GM23338 (cell line): Measurements from ENCODE around the gene DAB2. TPM values are rescaled to one million over a fixed set of nuclear protein-coding genes. Genes with fewer than 3 reads are reported as not detected.

ENCODE experiments used
- ATAC-seq: fragments of 200-7000 bp; cut with Tn5 transposase; 3 replicates; pipeline ENCODE4 v1.9.1; 2020
- DNase-seq: peaks from one replicate; pipeline ENCODE4 v3.0.0-alpha.2; 2015; ENCODE audit warnings: low spot score
- H2AFZ ChIP-seq: fragments of 200-600 bp; sonication (generic); 2 replicates; pipeline ENCODE4 v1.8.0; 2016; ENCODE audit warnings: antibody characterized with exemption, mild to moderate bottlenecking, moderate library complexity
- H3F3A ChIP-seq: fragments of 200-600 bp; sonication (generic); replicated peaks from 2 replicates; pipeline ENCODE4 v1.8.0; 2017; ENCODE audit warnings: antibody characterized with exemption, mixed run types, low read depth
- H3K27ac ChIP-seq: fragments of 200-600 bp; sonication (generic); 2 replicates; pipeline ENCODE4 v1.6.1; 2016; ENCODE audit warnings: low read depth
- H3K27me3 ChIP-seq: fragments of 200-600 bp; sonication (generic); 2 replicates; pipeline ENCODE4 v1.8.0; 2016; ENCODE audit warnings: mild to moderate bottlenecking, mixed run types, moderate library complexity; ENCODE audit not compliant: insufficient read depth
- H3K36me3 ChIP-seq: fragments of 200-600 bp; sonication (generic); 2 replicates; pipeline ENCODE4 v1.8.0; 2016; ENCODE audit warnings: mild to moderate bottlenecking; ENCODE audit not compliant: insufficient read depth
- H3K4me1 ChIP-seq: fragments of 200-600 bp; sonication (generic); 2 replicates; pipeline ENCODE4 v1.8.0; 2016; ENCODE audit warnings: mild to moderate bottlenecking, moderate library complexity; ENCODE audit not compliant: insufficient read depth
- H3K4me2 ChIP-seq: fragments of 200-600 bp; sonication (generic); 2 replicates; pipeline ENCODE4 v1.7.1; 2017; ENCODE audit warnings: mixed run types
- H3K4me3 ChIP-seq: fragments of 200-600 bp; sonication (generic); 2 replicates; pipeline ENCODE4 v1.6.1; 2016; ENCODE audit warnings: mixed run types
- H3K79me2 ChIP-seq: fragments of 200-600 bp; sonication (generic); replicated peaks from 2 replicates; pipeline ENCODE4 v1.8.0; 2017; ENCODE audit warnings: mild to moderate bottlenecking; ENCODE audit not compliant: insufficient read depth
- H3K9me2 ChIP-seq: fragments of 200-600 bp; sonication (generic); 2 replicates; pipeline ENCODE4 v1.8.0; 2017; ENCODE audit not compliant: insufficient read depth
- H4K20me1 ChIP-seq: fragments of 200-600 bp; sonication (generic); replicated peaks from 2 replicates; pipeline ENCODE4 v1.8.0; 2017; ENCODE audit warnings: mild to moderate bottlenecking; ENCODE audit not compliant: insufficient read depth
- H3K27ac Mint-ChIP-seq: 2 replicates; pipeline ENCODE4 v1.8.0; 2020; ENCODE audit warnings: inconsistent platforms, mild to moderate bottlenecking, moderate library complexity, mixed read lengths
- H3K27me3 Mint-ChIP-seq: 3 replicates; pipeline ENCODE4 v1.8.0; 2022; ENCODE audit warnings: low read depth, mild to moderate bottlenecking, moderate library complexity, mixed read lengths, inconsistent platforms; ENCODE audit not compliant: insufficient read depth, poor library complexity
- H3K36me3 Mint-ChIP-seq: 3 replicates; pipeline ENCODE4 v1.8.0; 2021; ENCODE audit warnings: low read depth, mild to moderate bottlenecking, inconsistent platforms, moderate library complexity, mixed read lengths
- H3K4me1 Mint-ChIP-seq: 3 replicates; pipeline ENCODE4 v1.8.0; 2020; ENCODE audit warnings: mild to moderate bottlenecking, inconsistent platforms, mixed read lengths
- H3K4me3 Mint-ChIP-seq: 3 replicates; pipeline ENCODE4 v1.8.0; 2021; ENCODE audit warnings: moderate library complexity, mild to moderate bottlenecking, inconsistent platforms, mixed read lengths
- H3K9me3 Mint-ChIP-seq: 3 replicates; pipeline ENCODE4 v1.8.0; 2020; ENCODE audit warnings: moderate library complexity, mild to moderate bottlenecking, inconsistent platforms, mixed read lengths
- CREB1 ChIP-seq: fragments of 250-450 bp; sonication (Bioruptor Pico); IDR thresholded peaks from 2 replicates; pipeline ENCODE4 v1.5.0; 2020; ENCODE audit warnings: low read depth, mild to moderate bottlenecking, moderate library complexity
- EZH2 ChIP-seq: fragments of 200-600 bp; sonication (generic); IDR thresholded peaks from one replicate; pipeline ENCODE4 v1.8.0; 2017; ENCODE audit warnings: antibody characterized with exemption, mild to moderate bottlenecking, low read depth; ENCODE audit not compliant: unreplicated experiment
- EZH2phosphoT487 ChIP-seq: fragments of 200-600 bp; sonication (generic); IDR thresholded peaks from one replicate; pipeline ENCODE4 v1.8.1; 2018; ENCODE audit warnings: antibody characterized with exemption; ENCODE audit not compliant: unreplicated experiment
- JUNB ChIP-seq: IDR thresholded peaks from one replicate; pipeline ENCODE4 v1.6.1; 2016; ENCODE audit warnings: antibody characterized with exemption; ENCODE audit not compliant: unreplicated experiment
- NANOG ChIP-seq: IDR thresholded peaks from 2 replicates; pipeline ENCODE4 v1.6.1; 2016; ENCODE audit warnings: antibody characterized with exemption, borderline replicate concordance
- POLR2AphosphoS5 ChIP-seq: IDR thresholded peaks from 2 replicates; pipeline ENCODE4 v1.6.1; 2016; ENCODE audit warnings: antibody characterized with exemption, low read depth
- STAT1 ChIP-seq: IDR thresholded peaks from one replicate; pipeline ENCODE4 v1.6.1; 2016; ENCODE audit warnings: antibody characterized with exemption; ENCODE audit not compliant: unreplicated experiment
- ZNF114 ChIP-seq: fragments of 250-450 bp; sonication (Bioruptor Pico); IDR thresholded peaks from 2 replicates; pipeline ENCODE4 v1.5.0; 2020; ENCODE audit warnings: mild to moderate bottlenecking, moderate library complexity
- ZNF331 ChIP-seq: fragments of 250-450 bp; sonication (Bioruptor Pico); IDR thresholded peaks from 2 replicates; pipeline ENCODE4 v1.5.0; 2020; ENCODE audit warnings: low read depth, mild to moderate bottlenecking, moderate library complexity
- polyA plus RNA-seq: library from polyadenylated mRNA; unstranded; fragments of >200 nt; fragmentation: Nextera tagmentation; extraction: Ambion mirVana; gene quantifications from 2 replicates; pipeline ENCODE4 v1.2.1, GENCODE V29; 2016
- total RNA-seq: library from RNA; depleted of rRNA; stranded (reverse); fragments of >200 nt; shearing (Covaris generic); gene quantifications from 2 replicates; pipeline ENCODE4 v1.2.3, GENCODE V29; 2014
- TF ChIP-seq, protein P1 (sequence below): IDR thresholded peaks from 2 replicates; pipeline ENCODE4 v1.6.1; 2016; ENCODE audit warnings: antibody characterized with exemption
- TF ChIP-seq, protein P2 (sequence below): IDR thresholded peaks from one replicate; pipeline ENCODE4 v1.6.1; 2018; ENCODE audit warnings: antibody characterized with exemption; ENCODE audit not compliant: unreplicated experiment
- TF ChIP-seq, protein P3 (sequence below), 2 experiments: fragments of 200-600 bp in 1 of 2; sonication (generic) in 1 of 2; conservative IDR thresholded peaks; 2 replicates each; pipeline versions ENCODE4 v1.5.1 to v1.6.1; 2016 to 2017; ENCODE audit warnings: antibody characterized with exemption in 2 of 2, low read depth in 2 of 2, mild to moderate bottlenecking in 2 of 2, moderate library complexity in 1 of 2
- TF ChIP-seq, protein P4 (sequence below): fragments of 250-450 bp; sonication (Bioruptor Pico); IDR thresholded peaks from 2 replicates; pipeline ENCODE4 v1.5.0; 2020; ENCODE audit warnings: mild to moderate bottlenecking, moderate library complexity

DAB2 gene
- total and polyA plus RNA-seq, 2 experiments from 2014 or later: 6.4 to 8.4 TPM

DNA sequence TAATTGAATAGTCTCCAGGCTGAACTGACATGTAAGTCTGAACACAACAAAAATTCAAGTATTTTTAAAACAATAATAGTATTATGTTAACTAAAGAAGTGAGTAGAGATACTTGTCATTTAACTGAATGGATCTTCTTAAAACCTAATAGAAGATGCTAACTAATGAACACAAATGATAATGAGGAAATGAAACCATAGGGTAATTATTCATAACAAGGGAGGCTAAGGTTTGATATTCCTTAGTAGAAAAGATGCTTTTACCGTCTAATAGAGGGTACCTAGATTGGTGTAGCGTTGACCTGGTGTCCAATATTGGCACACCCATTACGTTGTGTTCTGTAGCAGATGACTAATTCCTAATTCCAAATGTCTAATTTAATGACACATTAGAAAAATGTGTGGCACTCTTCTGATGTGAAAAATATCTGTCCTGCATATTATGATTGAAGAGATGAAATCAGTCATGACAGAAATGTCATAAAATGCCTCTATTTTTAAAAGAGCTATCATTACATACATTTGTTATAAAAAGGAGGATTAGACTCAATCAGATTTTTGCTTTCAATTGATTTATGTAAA is 14.9 kb upstream of the DAB2 start:
- Mint-ChIP-seq H3K4me3 (no peak overlapping the region), H3K36me3 (no peaks in the 10 kb centered on the region), H3K27ac (no peak overlapping the region), H3K27me3 (no peaks in the 10 kb centered on the region), H3K9me3 (no peaks in the 10 kb centered on the region), H3K4me1 (no peaks in the 10 kb centered on the region)
- Histone ChIP-seq H3K36me3 (no peaks in the 10 kb centered on the region), H4K20me1 (no peaks in the 10 kb centered on the region), H3K27me3 (no peaks in the 10 kb centered on the region), H3K4me1 (no peaks in the 10 kb centered on the region), H3F3A (no peaks in the 10 kb centered on the region), H2AFZ (no peak overlapping the region), H3K4me3 (no peak overlapping the region), H3K27ac (no peak overlapping the region), H3K79me2 (no peaks in the 10 kb centered on the region), H3K9me2 (no peaks in the 10 kb centered on the region), H3K4me2 (no peak overlapping the region)
- no peak for DNase-seq
- TF ChIP-seq JUNB (no peak), ZNF114 (CRISPR knock-in tag) (no peak), NANOG (no peak), POLR2AphosphoS5 (no peak), EZH2 (no peak), EZH2phosphoT487 (no peak), STAT1 (no peak), ZNF331 (CRISPR knock-in tag) (no peak), CREB1 (CRISPR knock-in tag) (no peak)
- TF ChIP-seq, protein P1, sequence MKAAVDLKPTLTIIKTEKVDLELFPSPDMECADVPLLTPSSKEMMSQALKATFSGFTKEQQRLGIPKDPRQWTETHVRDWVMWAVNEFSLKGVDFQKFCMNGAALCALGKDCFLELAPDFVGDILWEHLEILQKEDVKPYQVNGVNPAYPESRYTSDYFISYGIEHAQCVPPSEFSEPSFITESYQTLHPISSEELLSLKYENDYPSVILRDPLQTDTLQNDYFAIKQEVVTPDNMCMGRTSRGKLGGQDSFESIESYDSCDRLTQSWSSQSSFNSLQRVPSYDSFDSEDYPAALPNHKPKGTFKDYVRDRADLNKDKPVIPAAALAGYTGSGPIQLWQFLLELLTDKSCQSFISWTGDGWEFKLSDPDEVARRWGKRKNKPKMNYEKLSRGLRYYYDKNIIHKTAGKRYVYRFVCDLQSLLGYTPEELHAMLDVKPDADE: no peak
- TF ChIP-seq, protein P2, sequence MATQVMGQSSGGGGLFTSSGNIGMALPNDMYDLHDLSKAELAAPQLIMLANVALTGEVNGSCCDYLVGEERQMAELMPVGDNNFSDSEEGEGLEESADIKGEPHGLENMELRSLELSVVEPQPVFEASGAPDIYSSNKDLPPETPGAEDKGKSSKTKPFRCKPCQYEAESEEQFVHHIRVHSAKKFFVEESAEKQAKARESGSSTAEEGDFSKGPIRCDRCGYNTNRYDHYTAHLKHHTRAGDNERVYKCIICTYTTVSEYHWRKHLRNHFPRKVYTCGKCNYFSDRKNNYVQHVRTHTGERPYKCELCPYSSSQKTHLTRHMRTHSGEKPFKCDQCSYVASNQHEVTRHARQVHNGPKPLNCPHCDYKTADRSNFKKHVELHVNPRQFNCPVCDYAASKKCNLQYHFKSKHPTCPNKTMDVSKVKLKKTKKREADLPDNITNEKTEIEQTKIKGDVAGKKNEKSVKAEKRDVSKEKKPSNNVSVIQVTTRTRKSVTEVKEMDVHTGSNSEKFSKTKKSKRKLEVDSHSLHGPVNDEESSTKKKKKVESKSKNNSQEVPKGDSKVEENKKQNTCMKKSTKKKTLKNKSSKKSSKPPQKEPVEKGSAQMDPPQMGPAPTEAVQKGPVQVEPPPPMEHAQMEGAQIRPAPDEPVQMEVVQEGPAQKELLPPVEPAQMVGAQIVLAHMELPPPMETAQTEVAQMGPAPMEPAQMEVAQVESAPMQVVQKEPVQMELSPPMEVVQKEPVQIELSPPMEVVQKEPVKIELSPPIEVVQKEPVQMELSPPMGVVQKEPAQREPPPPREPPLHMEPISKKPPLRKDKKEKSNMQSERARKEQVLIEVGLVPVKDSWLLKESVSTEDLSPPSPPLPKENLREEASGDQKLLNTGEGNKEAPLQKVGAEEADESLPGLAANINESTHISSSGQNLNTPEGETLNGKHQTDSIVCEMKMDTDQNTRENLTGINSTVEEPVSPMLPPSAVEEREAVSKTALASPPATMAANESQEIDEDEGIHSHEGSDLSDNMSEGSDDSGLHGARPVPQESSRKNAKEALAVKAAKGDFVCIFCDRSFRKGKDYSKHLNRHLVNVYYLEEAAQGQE: no peak
- TF ChIP-seq, protein P3, sequence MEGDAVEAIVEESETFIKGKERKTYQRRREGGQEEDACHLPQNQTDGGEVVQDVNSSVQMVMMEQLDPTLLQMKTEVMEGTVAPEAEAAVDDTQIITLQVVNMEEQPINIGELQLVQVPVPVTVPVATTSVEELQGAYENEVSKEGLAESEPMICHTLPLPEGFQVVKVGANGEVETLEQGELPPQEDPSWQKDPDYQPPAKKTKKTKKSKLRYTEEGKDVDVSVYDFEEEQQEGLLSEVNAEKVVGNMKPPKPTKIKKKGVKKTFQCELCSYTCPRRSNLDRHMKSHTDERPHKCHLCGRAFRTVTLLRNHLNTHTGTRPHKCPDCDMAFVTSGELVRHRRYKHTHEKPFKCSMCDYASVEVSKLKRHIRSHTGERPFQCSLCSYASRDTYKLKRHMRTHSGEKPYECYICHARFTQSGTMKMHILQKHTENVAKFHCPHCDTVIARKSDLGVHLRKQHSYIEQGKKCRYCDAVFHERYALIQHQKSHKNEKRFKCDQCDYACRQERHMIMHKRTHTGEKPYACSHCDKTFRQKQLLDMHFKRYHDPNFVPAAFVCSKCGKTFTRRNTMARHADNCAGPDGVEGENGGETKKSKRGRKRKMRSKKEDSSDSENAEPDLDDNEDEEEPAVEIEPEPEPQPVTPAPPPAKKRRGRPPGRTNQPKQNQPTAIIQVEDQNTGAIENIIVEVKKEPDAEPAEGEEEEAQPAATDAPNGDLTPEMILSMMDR (conservative IDR thresholded peaks at IDR 0.05; ENCODE audit: low read depth in 2 of 2): no peak
- TF ChIP-seq, protein P4, sequence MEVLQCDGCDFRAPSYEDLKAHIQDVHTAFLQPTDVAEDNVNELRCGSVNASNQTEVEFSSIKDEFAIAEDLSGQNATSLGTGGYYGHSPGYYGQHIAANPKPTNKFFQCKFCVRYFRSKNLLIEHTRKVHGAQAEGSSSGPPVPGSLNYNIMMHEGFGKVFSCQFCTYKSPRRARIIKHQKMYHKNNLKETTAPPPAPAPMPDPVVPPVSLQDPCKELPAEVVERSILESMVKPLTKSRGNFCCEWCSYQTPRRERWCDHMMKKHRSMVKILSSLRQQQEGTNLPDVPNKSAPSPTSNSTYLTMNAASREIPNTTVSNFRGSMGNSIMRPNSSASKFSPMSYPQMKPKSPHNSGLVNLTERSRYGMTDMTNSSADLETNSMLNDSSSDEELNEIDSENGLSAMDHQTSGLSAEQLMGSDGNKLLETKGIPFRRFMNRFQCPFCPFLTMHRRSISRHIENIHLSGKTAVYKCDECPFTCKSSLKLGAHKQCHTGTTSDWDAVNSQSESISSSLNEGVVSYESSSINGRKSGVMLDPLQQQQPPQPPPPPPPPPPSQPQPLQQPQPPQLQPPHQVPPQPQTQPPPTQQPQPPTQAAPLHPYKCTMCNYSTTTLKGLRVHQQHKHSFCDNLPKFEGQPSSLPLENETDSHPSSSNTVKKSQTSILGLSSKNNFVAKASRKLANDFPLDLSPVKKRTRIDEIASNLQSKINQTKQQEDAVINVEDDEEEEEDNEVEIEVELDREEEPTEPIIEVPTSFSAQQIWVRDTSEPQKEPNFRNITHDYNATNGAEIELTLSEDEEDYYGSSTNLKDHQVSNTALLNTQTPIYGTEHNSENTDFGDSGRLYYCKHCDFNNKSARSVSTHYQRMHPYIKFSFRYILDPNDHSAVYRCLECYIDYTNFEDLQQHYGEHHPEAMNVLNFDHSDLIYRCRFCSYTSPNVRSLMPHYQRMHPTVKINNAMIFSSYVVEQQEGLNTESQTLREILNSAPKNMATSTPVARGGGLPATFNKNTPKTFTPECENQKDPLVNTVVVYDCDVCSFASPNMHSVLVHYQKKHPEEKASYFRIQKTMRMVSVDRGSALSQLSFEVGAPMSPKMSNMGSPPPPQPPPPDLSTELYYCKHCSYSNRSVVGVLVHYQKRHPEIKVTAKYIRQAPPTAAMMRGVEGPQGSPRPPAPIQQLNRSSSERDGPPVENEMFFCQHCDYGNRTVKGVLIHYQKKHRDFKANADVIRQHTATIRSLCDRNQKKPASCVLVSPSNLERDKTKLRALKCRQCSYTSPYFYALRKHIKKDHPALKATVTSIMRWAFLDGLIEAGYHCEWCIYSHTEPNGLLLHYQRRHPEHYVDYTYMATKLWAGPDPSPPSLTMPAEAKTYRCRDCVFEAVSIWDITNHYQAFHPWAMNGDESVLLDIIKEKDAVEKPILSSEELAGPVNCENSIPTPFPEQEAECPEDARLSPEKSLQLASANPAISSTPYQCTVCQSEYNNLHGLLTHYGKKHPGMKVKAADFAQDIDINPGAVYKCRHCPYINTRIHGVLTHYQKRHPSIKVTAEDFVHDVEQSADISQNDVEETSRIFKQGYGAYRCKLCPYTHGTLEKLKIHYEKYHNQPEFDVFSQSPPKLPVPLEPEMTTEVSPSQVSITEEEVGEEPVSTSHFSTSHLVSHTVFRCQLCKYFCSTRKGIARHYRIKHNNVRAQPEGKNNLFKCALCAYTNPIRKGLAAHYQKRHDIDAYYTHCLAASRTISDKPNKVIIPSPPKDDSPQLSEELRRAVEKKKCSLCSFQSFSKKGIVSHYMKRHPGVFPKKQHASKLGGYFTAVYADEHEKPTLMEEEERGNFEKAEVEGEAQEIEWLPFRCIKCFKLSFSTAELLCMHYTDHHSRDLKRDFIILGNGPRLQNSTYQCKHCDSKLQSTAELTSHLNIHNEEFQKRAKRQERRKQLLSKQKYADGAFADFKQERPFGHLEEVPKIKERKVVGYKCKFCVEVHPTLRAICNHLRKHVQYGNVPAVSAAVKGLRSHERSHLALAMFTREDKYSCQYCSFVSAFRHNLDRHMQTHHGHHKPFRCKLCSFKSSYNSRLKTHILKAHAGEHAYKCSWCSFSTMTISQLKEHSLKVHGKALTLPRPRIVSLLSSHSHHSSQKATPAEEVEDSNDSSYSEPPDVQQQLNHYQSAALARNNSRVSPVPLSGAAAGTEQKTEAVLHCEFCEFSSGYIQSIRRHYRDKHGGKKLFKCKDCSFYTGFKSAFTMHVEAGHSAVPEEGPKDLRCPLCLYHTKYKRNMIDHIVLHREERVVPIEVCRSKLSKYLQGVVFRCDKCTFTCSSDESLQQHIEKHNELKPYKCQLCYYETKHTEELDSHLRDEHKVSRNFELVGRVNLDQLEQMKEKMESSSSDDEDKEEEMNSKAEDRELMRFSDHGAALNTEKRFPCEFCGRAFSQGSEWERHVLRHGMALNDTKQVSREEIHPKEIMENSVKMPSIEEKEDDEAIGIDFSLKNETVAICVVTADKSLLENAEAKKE (CRISPR knock-in tag): no peak
- ATAC-seq: no peak
